CD14-positive monocyte (primary cell): ENCODE data around the gene IRF8. TPM values are rescaled to one million over a fixed set of nuclear protein-coding genes. Genes with fewer than 3 reads are reported as not detected.
A peak's percentile ranks its signal among the peaks of the same experiment; 100 is the strongest.

Experiments
- DNase-seq, 3 donors: peaks; one replicate each; pipeline ENCODE4 v3.0.0-alpha.2; 2011 to 2022
- H2AFZ ChIP-seq: 2 replicates; pipeline ENCODE4 v1.6.0; 2012; ENCODE audit warnings: mild to moderate bottlenecking, low read depth, low read length, inconsistent platforms; ENCODE audit not compliant: insufficient read depth, poor library complexity, severe bottlenecking
- H3K27ac ChIP-seq, 2 donors: 1 replicate in 1 of 2; 2 replicates in 1 of 2; pipeline ENCODE4 v1.5.1; 2012 to 2013; ENCODE audit warnings: low read length in 2 of 2, control low read depth in 1 of 2, inconsistent platforms in 1 of 2, low read depth in 1 of 2, mild to moderate bottlenecking in 1 of 2
- H3K27me3 ChIP-seq, 2 donors: one replicate each; pipeline versions ENCODE4 v1.6.0 to v1.6.1; 2011 to 2013; ENCODE audit warnings: low read length in 2 of 2; ENCODE audit not compliant: control insufficient read depth in 2 of 2, insufficient read depth in 2 of 2
- H3K36me3 ChIP-seq, 2 donors: replicated peaks in 1 of 2; 1 replicate in 1 of 2; 2 replicates in 1 of 2; pipeline versions ENCODE4 v1.5.1 to v1.6.1; 2012 to 2013; ENCODE audit warnings: low read length in 2 of 2, control low read depth in 1 of 2, inconsistent platforms in 1 of 2, mild to moderate bottlenecking in 1 of 2; ENCODE audit not compliant: insufficient read depth in 2 of 2, control insufficient read depth in 1 of 2
- H3K4me1 ChIP-seq, 2 donors: 1 replicate in 1 of 2; 2 replicates in 1 of 2; pipeline versions ENCODE4 v1.5.1 to v1.6.1; 2012 to 2013; ENCODE audit warnings: low read length in 2 of 2, control low read depth in 1 of 2, inconsistent platforms in 1 of 2, mild to moderate bottlenecking in 1 of 2, moderate library complexity in 1 of 2; ENCODE audit not compliant: insufficient read depth in 2 of 2, control insufficient read depth in 1 of 2
- H3K4me2 ChIP-seq: replicated peaks from 2 replicates; pipeline ENCODE3; 2012; ENCODE audit warnings: low read length, moderate library complexity, mild to moderate bottlenecking; ENCODE audit not compliant: poor library complexity, severe bottlenecking; ENCODE audit errors: extremely low read depth
- H3K4me3 ChIP-seq, 3 experiments: fragments of 200-600 bp in 1 of 3; sonication (generic) in 1 of 3; replicated peaks in 1 of 3; 1 replicate in 2 of 3; 2 replicates in 1 of 3; pipeline ENCODE4 v1.5.1; 2011 to 2013; ENCODE audit warnings: low read length in 3 of 3, mild to moderate bottlenecking in 3 of 3, control low read depth in 2 of 3, low read depth in 2 of 3, inconsistent platforms in 1 of 3, moderate library complexity in 1 of 3
- H3K79me2 ChIP-seq: 2 replicates; pipeline ENCODE4 v1.6.0; 2012; ENCODE audit warnings: mild to moderate bottlenecking, control low read depth, inconsistent platforms, low read length, moderate library complexity; ENCODE audit not compliant: insufficient read depth
- H3K9ac ChIP-seq: 2 replicates; pipeline ENCODE4 v1.6.0; 2017; ENCODE audit warnings: low read length, mild to moderate bottlenecking; ENCODE audit not compliant: insufficient read depth, poor library complexity, severe bottlenecking
- H3K9me3 ChIP-seq, 2 donors: replicated peaks in 1 of 2; 1 replicate in 1 of 2; 2 replicates in 1 of 2; pipeline versions ENCODE4 v1.5.1 to v1.6.1; 2012 to 2013; ENCODE audit warnings: low read length in 2 of 2, control low read depth in 1 of 2; ENCODE audit not compliant: control insufficient read depth in 1 of 2, insufficient read depth in 1 of 2
- H4K20me1 ChIP-seq: 2 replicates; pipeline ENCODE4 v1.6.0; 2012; ENCODE audit warnings: mild to moderate bottlenecking, low read length, control low read depth, moderate library complexity; ENCODE audit not compliant: insufficient read depth
- H3K27ac Mint-ChIP-seq, 7 donors: one replicate each; pipeline ENCODE4 v1.8.0; 2020; ENCODE audit warnings: mild to moderate bottlenecking in 7 of 7, mixed read lengths in 7 of 7, moderate library complexity in 6 of 7, inconsistent platforms in 2 of 7
- H3K27me3 Mint-ChIP-seq, 3 donors: one replicate each; pipeline ENCODE4 v1.8.0; 2021 to 2022; ENCODE audit warnings: low read depth in 3 of 3, mild to moderate bottlenecking in 3 of 3, mixed read lengths in 3 of 3, moderate library complexity in 3 of 3, inconsistent platforms in 1 of 3
- H3K36me3 Mint-ChIP-seq, 2 donors: one replicate each; pipeline ENCODE4 v1.8.0; 2020; ENCODE audit warnings: mixed read lengths in 2 of 2, inconsistent platforms in 1 of 2, mild to moderate bottlenecking in 1 of 2
- H3K4me1 Mint-ChIP-seq: one replicate; pipeline ENCODE4 v1.8.0; 2020; ENCODE audit warnings: mild to moderate bottlenecking, mixed read lengths
- H3K4me3 Mint-ChIP-seq, 2 donors: one replicate each; pipeline ENCODE4 v1.8.0; 2020; ENCODE audit warnings: mild to moderate bottlenecking in 2 of 2, mixed read lengths in 2 of 2, moderate library complexity in 1 of 2
- H3K9me3 Mint-ChIP-seq, 7 donors: one replicate each; pipeline ENCODE4 v1.8.0; 2020 to 2022; ENCODE audit warnings: mixed read lengths in 7 of 7, mild to moderate bottlenecking in 6 of 7, moderate library complexity in 6 of 7, inconsistent platforms in 2 of 7
- CTCF ChIP-seq: fragments of 200-600 bp; IDR thresholded peaks from one replicate; pipeline ENCODE4 v1.8.0; 2022; ENCODE audit warnings: antibody characterized with exemption, mild to moderate bottlenecking
- whole genome bisulfite sequencing: methylation state at CpG from one replicate; pipeline ENCODE4 v1.1.5; 2013; ENCODE audit warnings: missing lambda C conversion rate; ENCODE audit not compliant: insufficient coverage; 5-methylcytosine and 5-hydroxymethylcytosine counted together
- intact Hi-C, 2 donors: fragments of 100-400 bp; cut with micrococcal nuclease; formaldehyde crosslinking; loops; one replicate each; pipeline versions ENCODE4 v1.15.0 to v1.15.1; 2023
- polyA plus RNA-seq, 3 donors: library from polyadenylated mRNA; depleted of rRNA in 1 of 3; unstranded in 2 of 3; stranded (reverse) in 1 of 3; fragments of 300-500 nt in 2 of 3; fragments of >200 nt in 1 of 3; fragmentation: Illumina TruSeq in 2 of 3; gene quantifications; 1 replicate in 2 of 3; 2 replicates in 1 of 3; pipeline ENCODE4 v1.2.3, GENCODE V29; 2012 to 2021

Gene IRF8
- polyA plus RNA-seq, 3 donors = 157 to 187 (median 184) TPM

DNA sequence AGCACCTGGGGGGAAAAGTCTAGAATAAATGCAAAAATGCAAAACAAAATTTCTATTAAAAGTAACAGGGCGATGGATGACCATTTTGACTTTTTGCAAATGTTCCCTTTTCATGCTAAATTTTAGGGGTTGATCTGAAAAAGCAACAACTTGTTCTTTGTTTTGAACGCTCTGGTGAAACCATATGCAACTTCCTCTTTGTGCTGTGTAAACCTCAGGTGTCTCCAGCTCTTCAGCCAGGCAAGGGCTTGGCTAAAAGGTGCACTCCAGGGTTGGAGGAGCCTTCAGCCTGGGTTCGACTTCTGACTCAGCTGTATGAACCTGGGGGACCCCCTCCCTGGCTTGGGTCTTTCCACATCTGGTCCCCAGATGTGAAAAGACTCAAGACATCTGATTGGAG, 9.5 kb downstream of the IRF8 start:
- H3K27ac Mint-ChIP-seq = peak overlapping the region; percentile 97 to 99 (median 99)
- H3K36me3 Mint-ChIP-seq = peaks cover 84 to 90% of the 10 kb centered on the region in 2 donors

GRCh38 chr16:85908889-85909589, 10.1 kb downstream of the IRF8 start:
- Mint-ChIP-seq H3K36me3 (peaks cover 82 to 90% of the 10 kb centered on the region in 2 donors), H3K9me3 (no peaks in the 10 kb centered on the region), H3K27me3 (peaks cover 0 to 4% (median 2%) of the 10 kb centered on the region in 3 donors), H3K27ac (peak overlapping the region; percentile 97 to 99 (median 99)), H3K4me3 (peak overlapping the region; percentile 49 to 84), H3K4me1 (peaks cover 98% of the 10 kb centered on the region)
- intact Hi-C loops = loop anchor here (1.0 to 10.0 kb wide), 3 partner anchors 9 to 76 kb away; no protein-coding TSS in a partner anchor
- WGBS = 2% methylated on average over 7 of the region's 10 CpGs
- peak overlapping the region in 2 of 3 experiments; percentile 3 to 57 for H3K4me3 ChIP-seq
- H3K9me3 ChIP-seq = no peaks in the 10 kb centered on the region
- peak overlapping the region; percentile 30 for H3K9ac ChIP-seq
- H3K4me2 ChIP-seq = peak overlapping the region; percentile 68
- peaks cover 100% of the 10 kb centered on the region in 2 donors for H3K4me1 ChIP-seq
- H4K20me1 ChIP-seq = peaks cover 41% of the 10 kb centered on the region
- peaks cover 75 to 81% of the 10 kb centered on the region in 2 donors for H3K36me3 ChIP-seq
- peak; percentile 75 to 88 (median 86) for DNase-seq
- H3K79me2 ChIP-seq = peaks cover 94% of the 10 kb centered on the region
- no peak for TF ChIP-seq CTCF
- peak overlapping the region; percentile 87 to 91 for H3K27ac ChIP-seq
- no peak overlapping the region for H2AFZ ChIP-seq
- H3K27me3 ChIP-seq = no peaks in the 10 kb centered on the region

More for the DNA sequence above, 9.5 kb downstream of the IRF8 start:
- no peak overlapping the region for H2AFZ ChIP-seq
- peak overlapping the region; percentile 30 for H3K9ac ChIP-seq
- H3K36me3 ChIP-seq = peaks cover 77 to 81% of the 10 kb centered on the region in 2 donors
- peak overlapping the region in 2 of 3 experiments; percentile 3 to 57 for H3K4me3 ChIP-seq
- H4K20me1 ChIP-seq = peaks cover 41% of the 10 kb centered on the region
- Mint-ChIP-seq H3K4me3 (peak overlapping the region; percentile 49 to 84), H3K4me1 (peaks cover 98% of the 10 kb centered on the region), H3K27me3 (peaks cover 0 to 4% (median 2%) of the 10 kb centered on the region in 3 donors), H3K9me3 (no peaks in the 10 kb centered on the region)
- intact Hi-C loops = loop anchor here (5.0 to 10.0 kb wide), 2 partner anchors 36 to 76 kb away; no protein-coding TSS in a partner anchor
- DNase-seq = peak in 2 of 3 donors; percentile 70 to 71
- TF ChIP-seq CTCF = no peak
- WGBS = 20% methylated on average over 2 of the region's 3 CpGs
- no peaks in the 10 kb centered on the region for H3K9me3 ChIP-seq
- peak overlapping the region; percentile 68 for H3K4me2 ChIP-seq
- H3K79me2 ChIP-seq = peaks cover 94% of the 10 kb centered on the region
- H3K27me3 ChIP-seq = no peaks in the 10 kb centered on the region
- peak overlapping the region; percentile 87 to 91 for H3K27ac ChIP-seq
- peaks cover 100% of the 10 kb centered on the region in 2 donors for H3K4me1 ChIP-seq
